H7 (cell line): ENCODE measurements around the gene MYOM1. TPM values are rescaled to one million over a fixed set of nuclear protein-coding genes. Genes with fewer than 3 reads are reported as not detected.

ENCODE experiments used
- DNase-seq: peaks from one replicate; pipeline ENCODE4 v3.0.0; 2012
- H3K27me3 ChIP-seq: 2 replicates; pipeline ENCODE4 v1.6.0; 2011; ENCODE audit warnings: mild to moderate bottlenecking, low read length; ENCODE audit not compliant: control insufficient read depth, insufficient read depth
- H3K36me3 ChIP-seq: replicated peaks from 2 replicates; pipeline ENCODE4 v1.5.1; 2011; ENCODE audit warnings: low read length; ENCODE audit not compliant: control insufficient read depth, insufficient read depth
- H3K4me3 ChIP-seq: 2 replicates; pipeline ENCODE4 v1.5.1; 2011; ENCODE audit warnings: low read depth, mild to moderate bottlenecking, control low read depth, low read length, moderate library complexity; ENCODE audit not compliant: insufficient read depth
- total RNA-seq: library from RNA; depleted of rRNA; stranded (reverse); fragments of >200 nt; shearing (Covaris generic); gene quantifications from 2 replicates; pipeline ENCODE4 v1.2.3, GENCODE V29; 2014; rRNA removed

Gene MYOM1
- 0.14 and 0.55 TPM in 2 replicates for total RNA-seq

- H3K36me3 ChIP-seq, result no peaks in the 10 kb centered on the region
- no peak for DNase-seq
- no peak within 1 kb of the TSS for H3K4me3 ChIP-seq
- no peaks in the 10 kb centered on the region for H3K27me3 ChIP-seq
Measured at GRCh38 chr18:3219631-3220335, at the start of gene MYOM1. TSS of gene MYOM1 (minus strand) at chr18:3219968. CDS start at chr18:3215223, 4,745 bp downstream.

- Histone ChIP-seq H3K36me3 (0 out of 2 replicates have a peak, but pooled peaks cover 1% of the 10 kb centered on the region), H3K27me3 (no peaks in the 10 kb centered on the region), H3K4me3 (no peak overlapping the region)
- no peak for DNase-seq
Measured at GRCh38 chr18:3269241-3269913, 49.6 kb upstream of the MYOM1 start.

GRCh38 chr18:3268306-3268705 lies 48.5 kb upstream of the MYOM1 start:
- Histone ChIP-seq H3K36me3 (no peaks in the 10 kb centered on the region), H3K27me3 (no peaks in the 10 kb centered on the region), H3K4me3 (no peak overlapping the region)
- no peak for DNase-seq

- Histone ChIP-seq H3K36me3 (no peaks in the 10 kb centered on the region), H3K4me3 (no peak overlapping the region), H3K27me3 (no peaks in the 10 kb centered on the region)
- DNase-seq, result no peak
Measured at GRCh38 chr18:3266062-3266608, 46.4 kb upstream of the MYOM1 start.

GRCh38 chr18:3265564-3266033 lies 45.8 kb upstream of the MYOM1 start:
- no peak for DNase-seq

GRCh38 chr18:3264362-3264761 lies 44.6 kb upstream of the MYOM1 start:
- Histone ChIP-seq H3K4me3 (no peak overlapping the region), H3K36me3 (no peaks in the 10 kb centered on the region), H3K27me3 (no peaks in the 10 kb centered on the region)
- DNase-seq, result no peak

More at GRCh38 chr18:3265564-3266033, 45.8 kb upstream of the MYOM1 start:
- H3K36me3 ChIP-seq, result no peaks in the 10 kb centered on the region
- H3K27me3 ChIP-seq, result no peaks in the 10 kb centered on the region
- no peak overlapping the region for H3K4me3 ChIP-seq

GRCh38 chr18:3263132-3263700 lies 43.4 kb upstream of the MYOM1 start:
- Histone ChIP-seq H3K27me3 (no peaks in the 10 kb centered on the region), H3K36me3 (no peaks in the 10 kb centered on the region; the same call in 1 of the 2 replicates), H3K4me3 (peak overlapping the region; percentile 82)
- DNase-seq, result no peak

GRCh38 chr18:3262234-3263131 lies 42.7 kb upstream of the MYOM1 start:
- Histone ChIP-seq H3K27me3 (no peaks in the 10 kb centered on the region), H3K4me3 (peak overlapping the region; percentile 82), H3K36me3 (no peaks in the 10 kb centered on the region; the same call in 1 of the 2 replicates)
- DNase-seq, result no peak

GRCh38 chr18:3261373-3262233 lies 41.8 kb upstream of the MYOM1 start, which contains the start of gene MYL12B:
TSS of gene MYL12B (plus strand) at chr18:3262133. CDS start at chr18:3272899, 10,766 bp downstream.
- peak; percentile 86 for DNase-seq

GRCh38 chr18:3260995-3261372 lies 41.2 kb upstream of the MYOM1 start:
- peaks cover 6% of the 10 kb centered on the region for H3K36me3 ChIP-seq
- no peak for DNase-seq

More at GRCh38 chr18:3261373-3262233, 41.8 kb upstream of the MYOM1 start, which contains the start of gene MYL12B:
- peaks cover 4% of the 10 kb centered on the region for H3K36me3 ChIP-seq
- no peaks in the 10 kb centered on the region for H3K27me3 ChIP-seq
- peak within 1 kb of the TSS; percentile 82 for H3K4me3 ChIP-seq

GRCh38 chr18:3257627-3258120 lies 37.9 kb upstream of the MYOM1 start:
- peaks cover 21% of the 10 kb centered on the region for H3K36me3 ChIP-seq

More at GRCh38 chr18:3260995-3261372, 41.2 kb upstream of the MYOM1 start:
- Histone ChIP-seq H3K4me3 (peak overlapping the region; percentile 82), H3K27me3 (no peaks in the 10 kb centered on the region)

GRCh38 chr18:3256693-3257626 lies 37.2 kb upstream of the MYOM1 start:
- peaks cover 21% of the 10 kb centered on the region for H3K36me3 ChIP-seq

More at GRCh38 chr18:3257627-3258120, 37.9 kb upstream of the MYOM1 start:
- Histone ChIP-seq H3K4me3 (no peak overlapping the region), H3K27me3 (no peaks in the 10 kb centered on the region)
- DNase-seq, result no peak

More at GRCh38 chr18:3256693-3257626, 37.2 kb upstream of the MYOM1 start:
- Histone ChIP-seq H3K27me3 (no peaks in the 10 kb centered on the region), H3K4me3 (no peak overlapping the region)
- DNase-seq, result no peak
